HT1080 (cell line): ENCODE results near the gene OXCT1. TPM values are rescaled to one million over a fixed set of nuclear protein-coding genes. Genes with fewer than 3 reads are reported as not detected.
"Not testable (repeated sequence)": the region's sequence is repeated elsewhere in the genome, so short reads cannot be mapped to it uniquely, and the experiment has no call there.

ENCODE experiments used
- DNase-seq: peaks from one replicate; pipeline ENCODE4 v3.0.0-alpha.2; 2015; ENCODE audit warnings: low read depth
- total RNA-seq: library from RNA; depleted of rRNA; stranded (reverse); fragments of >200 nt; shearing (Covaris generic); gene quantifications from 2 replicates; pipeline ENCODE4 v1.2.3, GENCODE V29; 2014; rRNA removed

Gene OXCT1
- total RNA-seq, 1 experiment from 2014 or later: 17.6 TPM

DNA sequence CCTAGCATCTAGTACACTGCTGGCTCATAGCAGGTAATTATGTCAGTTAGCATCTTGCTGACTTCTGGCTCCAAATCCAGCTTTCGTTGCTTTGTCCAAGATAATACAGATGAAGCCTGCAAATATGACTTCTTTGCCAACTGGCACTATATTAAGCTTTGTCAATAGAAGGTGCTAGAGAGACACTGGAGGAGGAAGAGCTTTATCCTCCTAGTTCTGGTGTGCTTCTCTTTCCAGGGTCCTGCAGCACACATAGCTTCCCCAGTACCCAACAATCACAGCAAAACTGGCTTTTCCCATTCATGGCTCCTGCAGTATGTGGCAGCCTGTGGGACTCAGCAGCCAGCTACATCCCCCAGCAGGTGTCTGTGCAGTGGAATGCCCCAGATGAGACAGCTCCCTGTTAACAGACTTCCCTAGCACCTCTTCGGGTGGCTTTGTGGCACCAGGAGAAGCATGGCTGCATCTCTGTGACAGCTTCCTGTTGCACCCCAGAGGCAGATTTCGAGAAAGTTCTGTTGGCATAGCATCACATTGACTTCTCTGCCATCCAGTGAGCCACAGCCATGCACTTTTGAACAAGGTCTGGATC is 147.8 kb downstream of the OXCT1 start:
- DNase-seq: no peak

DNA sequence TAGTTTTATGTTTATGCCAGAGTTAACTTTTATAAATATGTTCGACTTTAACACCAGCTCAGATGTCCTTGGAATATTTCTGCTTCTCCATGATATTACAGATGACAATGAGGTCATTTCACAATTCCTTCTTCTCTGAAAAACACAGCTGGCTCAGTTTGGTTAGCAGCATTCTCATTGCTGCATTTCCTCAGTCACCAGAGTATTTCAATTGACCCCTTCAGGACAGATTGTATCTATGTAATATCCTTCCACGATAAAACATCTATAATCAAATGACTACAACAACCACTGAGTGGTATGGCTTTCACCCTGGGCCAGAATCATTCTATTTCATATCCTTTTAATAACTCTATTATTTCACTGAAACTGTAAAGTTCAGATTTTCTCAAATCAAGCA is 148.7 kb downstream of the OXCT1 start:
- DNase-seq: no peak

DNA sequence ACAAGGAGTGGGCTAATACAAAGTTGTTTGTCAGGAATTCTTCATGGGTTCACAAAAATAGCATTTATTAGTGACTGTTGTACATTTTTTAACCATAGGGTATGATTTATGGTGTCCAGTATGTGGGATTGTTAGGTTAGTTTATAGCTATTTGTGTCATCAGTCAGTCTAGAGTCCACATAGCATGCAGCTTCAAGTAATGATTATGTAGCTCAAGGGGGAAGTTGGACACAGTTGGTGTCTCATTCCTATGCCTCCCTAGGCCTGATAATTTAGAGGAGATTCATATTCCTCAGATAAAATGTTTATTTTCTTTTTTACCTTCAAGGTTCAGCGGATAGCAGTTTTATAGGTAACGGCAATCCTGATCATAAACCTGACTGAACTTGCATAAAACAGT is 153.8 kb downstream of the OXCT1 start:
- no peak for DNase-seq

DNA sequence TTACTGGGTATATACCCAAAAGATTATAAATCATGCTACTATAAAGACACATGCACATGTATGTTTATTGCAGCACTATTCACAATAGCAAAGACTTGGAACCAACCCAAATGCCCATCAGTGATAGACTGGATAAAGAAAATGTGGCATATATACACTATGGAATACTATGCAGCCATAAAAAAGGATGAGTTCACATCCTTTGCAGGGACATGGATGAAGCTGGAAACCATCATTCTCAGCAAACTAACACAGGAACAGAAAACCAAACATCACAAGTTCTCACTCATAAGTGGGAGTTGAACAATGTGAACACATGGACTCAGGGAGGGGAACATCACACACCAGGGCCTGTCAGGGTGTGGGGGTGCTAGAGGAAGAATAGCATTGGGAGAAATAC is 155.8 kb downstream of the OXCT1 start:
- DNase-seq: not testable (repeated sequence)

DNA sequence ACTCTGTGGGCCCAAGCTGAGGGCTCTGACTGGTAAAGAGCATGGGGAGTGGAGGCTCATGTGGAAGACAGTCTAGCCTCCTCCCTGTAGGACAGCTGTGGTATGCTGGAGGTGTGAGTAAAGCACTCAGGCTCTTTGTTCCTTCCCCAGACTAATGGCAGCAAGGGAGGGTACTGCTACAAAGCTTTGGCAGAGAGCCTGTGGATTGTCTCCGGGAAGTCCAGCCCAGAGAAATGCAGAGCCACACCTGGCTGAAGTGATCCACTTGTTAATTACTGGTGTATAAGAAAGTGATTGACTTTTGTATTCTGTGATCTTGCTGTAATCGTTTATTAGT is 161.7 kb downstream of the OXCT1 start:
- DNase-seq: no peak

DNA sequence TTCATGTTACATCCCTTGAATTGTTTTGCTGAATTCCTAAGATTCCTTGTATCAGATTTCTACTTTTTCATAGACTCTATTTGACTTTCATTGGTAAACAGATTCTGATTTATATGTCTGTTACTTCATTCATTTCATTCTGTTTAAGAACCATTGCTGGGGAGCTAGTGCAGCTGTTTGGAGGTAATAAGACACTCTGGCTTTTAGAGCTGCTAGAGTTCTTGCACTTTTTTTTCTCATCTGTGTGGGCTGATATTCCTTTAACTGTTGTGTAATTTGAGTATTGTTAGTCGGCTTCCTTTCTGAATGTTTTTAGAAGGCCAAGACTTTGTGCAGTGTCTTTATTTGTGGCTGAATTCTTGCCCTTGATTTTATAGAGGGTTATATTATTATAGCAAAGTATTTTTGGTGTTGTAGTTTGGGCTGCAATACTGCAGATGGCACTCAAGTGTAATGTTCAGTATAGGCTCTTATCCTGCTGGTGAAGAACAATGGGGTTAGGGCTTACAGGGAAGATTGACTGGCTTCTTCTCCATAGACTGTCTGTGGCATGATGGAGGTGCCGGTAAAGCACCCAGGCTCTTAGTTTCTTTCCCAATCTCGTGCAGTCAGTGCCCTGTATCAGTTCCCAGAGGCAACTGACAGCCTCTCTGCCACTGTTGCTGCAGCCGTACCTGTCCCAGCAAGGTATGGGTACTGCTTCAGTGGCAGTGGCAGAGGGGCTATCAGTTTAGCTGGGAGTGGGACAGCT is 162.2 kb downstream of the OXCT1 start:
- DNase-seq: peak; percentile 36

DNA sequence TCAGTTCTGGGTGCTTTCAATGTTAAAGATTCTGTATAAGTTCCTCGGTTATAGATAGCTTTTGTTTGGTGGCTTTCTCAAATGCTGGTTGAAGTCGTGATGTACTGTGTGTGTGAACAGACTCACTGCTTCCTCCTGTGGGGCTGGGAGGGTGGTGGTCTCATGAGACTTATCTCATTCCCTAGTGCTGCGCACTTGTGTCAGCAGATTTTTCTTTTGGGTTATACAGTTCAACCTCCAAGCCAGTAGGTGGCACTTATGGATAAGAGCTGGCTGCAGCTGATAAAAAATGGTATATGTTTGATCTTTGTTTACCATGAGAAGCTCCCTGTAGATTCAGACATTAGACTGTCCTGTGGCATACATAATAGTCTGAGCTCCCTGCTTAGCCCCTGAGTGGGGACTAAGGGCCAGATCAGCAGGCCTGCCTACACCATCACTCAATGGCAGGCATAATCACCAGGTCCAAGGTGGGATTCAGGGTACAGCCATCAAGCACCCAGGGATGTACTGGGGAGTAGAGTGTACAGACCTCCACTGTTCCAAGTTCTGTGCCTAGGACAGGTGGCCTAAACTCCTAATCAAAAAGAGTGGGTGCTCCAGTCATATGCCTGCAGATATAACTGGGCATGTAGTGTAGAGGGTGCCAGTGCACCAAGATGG is 174.2 kb downstream of the OXCT1 start:
- peak; percentile 18 for DNase-seq

DNA sequence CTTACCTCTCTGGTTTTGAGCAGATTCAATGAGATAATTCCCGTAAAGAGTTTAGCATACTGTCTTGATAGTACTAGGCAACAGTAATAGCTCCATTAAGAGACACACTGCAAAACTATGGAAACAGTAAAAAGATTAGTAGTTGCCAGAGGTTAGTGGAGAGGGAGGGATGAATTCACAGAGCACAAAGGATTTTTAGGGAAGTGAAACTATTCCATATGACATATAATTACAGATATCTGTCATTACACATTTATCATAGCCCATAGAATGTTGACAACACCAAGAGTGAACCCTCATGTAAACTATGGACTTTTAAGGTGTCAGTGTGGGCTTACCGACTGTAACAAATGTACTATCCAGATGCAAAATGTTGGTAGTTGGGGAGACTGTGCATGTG is 183.5 kb downstream of the OXCT1 start:
- DNase-seq: no peak

DNA sequence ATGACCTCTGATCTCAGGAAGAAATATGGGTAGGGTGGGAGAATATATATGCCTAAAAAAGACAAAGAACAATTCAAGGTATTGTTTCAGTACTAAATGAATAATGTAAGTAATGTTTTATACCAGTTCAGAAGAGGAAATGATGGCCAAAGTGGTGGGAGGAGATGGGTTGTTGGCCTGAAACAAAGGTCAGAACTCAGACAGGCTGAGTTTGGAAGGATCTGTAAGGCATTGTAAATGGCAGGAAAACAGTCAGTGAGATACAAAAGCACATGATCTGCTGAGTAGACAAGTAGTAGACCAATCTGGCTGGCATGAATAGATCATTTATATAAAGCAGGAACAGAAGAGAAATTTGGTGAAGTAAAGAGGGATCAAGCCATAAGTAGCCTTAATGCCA is 184.0 kb downstream of the OXCT1 start:
- peak; percentile 2 for DNase-seq

DNA sequence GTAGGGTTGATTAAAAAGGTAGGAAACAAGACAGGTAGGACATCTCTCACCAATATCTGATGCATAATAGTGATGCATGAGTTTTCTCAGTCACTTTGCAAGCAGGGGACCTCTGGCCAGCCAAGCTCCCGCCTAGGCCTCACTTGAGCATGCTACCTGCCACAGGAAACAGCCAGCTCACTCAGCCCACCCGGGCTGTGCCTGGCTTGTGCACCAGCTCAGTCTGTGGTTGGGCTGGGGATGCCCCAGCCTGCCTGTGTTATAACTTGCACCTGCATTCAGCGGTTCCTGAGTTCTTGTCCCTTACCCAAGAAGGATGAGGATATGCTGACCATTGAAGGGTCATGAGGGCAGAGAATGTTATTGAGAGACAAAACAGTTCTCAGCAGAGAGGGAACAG is 187.0 kb downstream of the OXCT1 start:
- DNase-seq: no peak

DNA sequence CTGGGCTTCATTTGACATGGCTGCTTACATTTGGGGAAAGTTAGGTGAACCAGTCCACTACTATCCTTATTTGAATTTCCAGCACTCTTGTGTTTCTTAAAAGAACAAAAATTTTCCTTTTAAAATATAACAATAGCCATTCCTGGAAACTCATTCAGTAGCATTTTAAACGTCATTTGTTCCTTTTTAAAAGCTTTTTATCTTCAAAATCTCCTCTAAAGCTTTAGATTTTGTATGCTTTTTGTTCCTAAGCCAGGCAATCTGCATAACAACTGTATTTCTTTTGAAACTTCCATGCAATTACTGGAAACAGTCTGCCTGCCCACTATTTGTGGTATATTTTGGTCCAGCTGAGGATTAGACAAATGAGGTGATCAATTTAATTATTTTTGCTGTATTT is 187.6 kb downstream of the OXCT1 start:
- DNase-seq: no peak

DNA sequence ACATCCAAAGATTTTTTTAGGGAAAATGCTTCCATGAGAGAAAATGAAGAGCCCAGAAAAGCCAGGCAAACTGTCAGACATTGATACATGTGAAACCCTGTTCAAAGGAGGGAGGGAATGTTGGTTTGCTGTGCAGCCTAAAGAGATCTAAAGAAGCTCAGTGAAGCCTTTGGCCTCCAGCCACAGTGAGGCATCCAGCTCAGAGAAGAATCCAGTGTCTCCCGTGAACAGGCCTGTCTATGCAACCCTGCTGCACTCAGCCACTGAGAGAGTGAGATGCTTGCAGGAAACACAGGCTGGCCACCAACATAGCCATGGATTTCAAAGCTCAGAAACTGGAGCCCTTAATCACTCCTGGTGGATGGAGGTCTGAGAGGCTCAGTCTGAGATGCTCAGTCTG is 188.4 kb downstream of the OXCT1 start:
- no peak for DNase-seq

Other genes starting within 250 kb of the OXCT1 start
- gene RIMOC1, start 33.9 kb upstream of the OXCT1 start, total RNA-seq: 8.8 and 12.4 TPM in 2 replicates
- 7.4 and 8.9 TPM in 2 replicates for gene FBXO4, start 54.9 kb upstream of the OXCT1 start, total RNA-seq